Ascending aorta (tissue), 2 donors: ENCODE data around the gene ZNF33B. TPM values are rescaled to one million over a fixed set of nuclear protein-coding genes. Genes with fewer than 3 reads are reported as not detected.

Experiments used
- DNase-seq, 2 donors: peaks; one replicate each; pipeline ENCODE4 v3.0.0-alpha.2; 2019; ENCODE audit warnings: low spot score in 2 of 2
- H3K27ac ChIP-seq, 2 donors: fragments of 200-600 bp; sonication (generic); one replicate each; pipeline ENCODE4 v1.5.1; 2016 to 2017; ENCODE audit warnings: mild to moderate bottlenecking in 1 of 2
- H3K27me3 ChIP-seq: fragments of 200-600 bp; sonication (generic); one replicate; pipeline ENCODE4 v1.5.1; 2017
- H3K36me3 ChIP-seq, 2 donors: fragments of 200-600 bp; sonication (generic); one replicate each; pipeline ENCODE4 v1.5.1; 2016
- H3K4me1 ChIP-seq, 2 donors: fragments of 200-600 bp; sonication (generic); one replicate each; pipeline ENCODE4 v1.5.1; 2016 to 2017; ENCODE audit warnings: mild to moderate bottlenecking in 1 of 2
- H3K4me3 ChIP-seq, 2 donors: fragments of 200-600 bp; sonication (generic); one replicate each; pipeline ENCODE4 v1.5.1; 2016 to 2017; ENCODE audit warnings: mild to moderate bottlenecking in 1 of 2
- H3K9me3 ChIP-seq, 2 donors: fragments of 200-600 bp; sonication (generic); one replicate each; pipeline ENCODE4 v1.5.1; 2016
- intact Hi-C: fragments of 100-400 bp; cut with DNase I; formaldehyde crosslinking; loops from one replicate; pipeline ENCODE4 v1.15.1; 2023
- total RNA-seq: library from RNA; depleted of rRNA; stranded (reverse); fragments of >200 nt; gene quantifications from one replicate; pipeline ENCODE4 v1.1.0, GENCODE V29; 2016
- TF ChIP-seq, protein P1 (sequence below), 3 experiments: fragments of 200-600 bp in 2 of 3; fragments of 450-650 bp in 1 of 3; sonication (generic) in 2 of 3; IDR thresholded peaks; one replicate each; pipeline ENCODE4 v1.5.1; 2016 to 2019; ENCODE audit warnings: antibody characterized with exemption in 3 of 3, mild to moderate bottlenecking in 1 of 3, moderate library complexity in 1 of 3

The ZNF33B gene
- total RNA-seq, 1 donor from 2014 or later, result 8.6 TPM

DNA sequence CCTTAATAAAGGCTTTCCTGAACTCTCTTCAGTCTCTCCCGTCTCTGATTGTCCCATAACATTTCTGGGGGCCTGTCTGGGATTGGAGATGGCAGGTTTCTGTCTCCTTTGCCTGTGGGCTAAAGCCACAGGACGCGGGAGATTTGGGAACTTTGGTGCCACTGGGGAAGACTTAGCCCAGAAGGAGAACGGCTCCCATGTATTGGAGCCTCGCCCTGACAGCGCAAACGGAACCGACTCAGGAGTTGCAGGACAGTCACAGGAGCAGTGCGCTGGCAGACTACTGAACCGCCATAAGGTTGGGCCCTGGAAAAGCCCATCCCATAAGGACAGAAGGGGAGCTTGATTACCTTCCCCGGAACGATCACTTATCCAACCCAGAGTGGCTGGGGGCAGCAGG, 7.1 kb upstream of the ZNF33B start:
- Histone ChIP-seq H3K27me3 (no peaks in the 10 kb centered on the region), H3K9me3 (no peaks in the 10 kb centered on the region), H3K36me3 (no peaks in the 10 kb centered on the region), H3K4me1 (no peaks in the 10 kb centered on the region), H3K4me3 (no peak overlapping the region), H3K27ac (no peak overlapping the region)
- TF ChIP-seq, protein P1, sequence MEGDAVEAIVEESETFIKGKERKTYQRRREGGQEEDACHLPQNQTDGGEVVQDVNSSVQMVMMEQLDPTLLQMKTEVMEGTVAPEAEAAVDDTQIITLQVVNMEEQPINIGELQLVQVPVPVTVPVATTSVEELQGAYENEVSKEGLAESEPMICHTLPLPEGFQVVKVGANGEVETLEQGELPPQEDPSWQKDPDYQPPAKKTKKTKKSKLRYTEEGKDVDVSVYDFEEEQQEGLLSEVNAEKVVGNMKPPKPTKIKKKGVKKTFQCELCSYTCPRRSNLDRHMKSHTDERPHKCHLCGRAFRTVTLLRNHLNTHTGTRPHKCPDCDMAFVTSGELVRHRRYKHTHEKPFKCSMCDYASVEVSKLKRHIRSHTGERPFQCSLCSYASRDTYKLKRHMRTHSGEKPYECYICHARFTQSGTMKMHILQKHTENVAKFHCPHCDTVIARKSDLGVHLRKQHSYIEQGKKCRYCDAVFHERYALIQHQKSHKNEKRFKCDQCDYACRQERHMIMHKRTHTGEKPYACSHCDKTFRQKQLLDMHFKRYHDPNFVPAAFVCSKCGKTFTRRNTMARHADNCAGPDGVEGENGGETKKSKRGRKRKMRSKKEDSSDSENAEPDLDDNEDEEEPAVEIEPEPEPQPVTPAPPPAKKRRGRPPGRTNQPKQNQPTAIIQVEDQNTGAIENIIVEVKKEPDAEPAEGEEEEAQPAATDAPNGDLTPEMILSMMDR (IDR thresholded peaks at IDR 0.05), result no peak
- intact Hi-C loops, result no loop called here
- DNase-seq, result no peak

DNA sequence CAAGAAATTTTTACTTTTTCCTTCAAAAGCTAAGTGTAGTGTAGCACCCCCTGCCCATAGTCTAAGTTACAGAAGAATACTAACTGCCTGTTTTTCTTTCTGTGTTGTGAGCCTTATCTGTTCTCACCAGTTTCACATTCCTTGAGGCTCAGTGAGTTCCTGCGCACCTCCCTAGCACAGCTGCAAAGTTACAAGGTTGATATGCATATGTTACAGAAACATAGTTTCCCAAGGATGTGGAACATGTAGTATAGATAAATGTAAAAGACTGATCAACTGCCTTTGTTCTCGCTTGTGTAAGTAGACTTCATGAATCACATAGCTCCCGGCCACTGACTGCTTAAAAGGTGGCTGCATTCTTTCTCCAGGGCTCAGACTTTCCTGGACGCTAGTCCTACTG, 6.7 kb upstream of the ZNF33B start:
- H3K27me3 ChIP-seq, result no peaks in the 10 kb centered on the region
- no peaks in the 10 kb centered on the region for H3K9me3 ChIP-seq
- no peaks in the 10 kb centered on the region for H3K4me1 ChIP-seq
- H3K27ac ChIP-seq, result no peak overlapping the region
- no peak overlapping the region for H3K4me3 ChIP-seq
- intact Hi-C loops, result no loop called here
- DNase-seq, result no peak
- TF ChIP-seq, protein P1 (IDR thresholded peaks at IDR 0.05), result no peak
- H3K36me3 ChIP-seq, result no peaks in the 10 kb centered on the region

DNA sequence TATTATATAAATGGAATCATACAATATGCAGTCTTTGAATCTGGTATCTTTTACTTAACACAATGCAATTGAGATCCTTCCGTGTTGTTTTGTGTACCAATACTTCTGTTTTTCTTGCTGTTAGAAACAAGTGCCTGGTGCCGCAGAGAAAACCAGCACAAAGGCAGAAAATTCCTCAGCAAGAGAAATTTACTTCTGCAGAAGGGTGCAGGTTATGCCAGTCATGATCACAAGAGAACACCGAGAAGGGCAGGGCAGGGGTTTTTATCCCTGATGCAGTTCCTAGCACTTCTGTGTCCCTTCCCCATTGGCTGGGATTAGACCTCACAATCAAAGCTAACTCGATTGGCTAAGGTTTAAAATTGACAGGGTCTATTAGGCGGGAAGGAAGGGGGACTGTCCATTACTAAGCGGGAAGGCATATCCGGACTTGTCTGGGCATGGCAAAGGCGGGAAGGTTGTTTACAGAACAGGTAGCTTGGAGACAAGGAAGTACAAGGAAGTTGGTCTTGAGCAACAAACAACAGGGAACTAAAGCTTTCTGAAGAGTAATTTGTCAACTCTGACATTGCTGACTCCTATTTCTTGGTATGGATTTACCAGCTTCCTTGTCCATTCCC, 2.4 kb upstream of the ZNF33B start:
- intact Hi-C loops, result no loop called here
- no peaks in the 10 kb centered on the region for H3K9me3 ChIP-seq
- H3K4me3 ChIP-seq, result no peak overlapping the region
- H3K27me3 ChIP-seq, result no peaks in the 10 kb centered on the region
- TF ChIP-seq, protein P1 (IDR thresholded peaks at IDR 0.05), result no peak
- H3K36me3 ChIP-seq, result no peaks in the 10 kb centered on the region
- H3K27ac ChIP-seq, result no peak overlapping the region
- no peak for DNase-seq
- H3K4me1 ChIP-seq, result no peaks in the 10 kb centered on the region

DNA sequence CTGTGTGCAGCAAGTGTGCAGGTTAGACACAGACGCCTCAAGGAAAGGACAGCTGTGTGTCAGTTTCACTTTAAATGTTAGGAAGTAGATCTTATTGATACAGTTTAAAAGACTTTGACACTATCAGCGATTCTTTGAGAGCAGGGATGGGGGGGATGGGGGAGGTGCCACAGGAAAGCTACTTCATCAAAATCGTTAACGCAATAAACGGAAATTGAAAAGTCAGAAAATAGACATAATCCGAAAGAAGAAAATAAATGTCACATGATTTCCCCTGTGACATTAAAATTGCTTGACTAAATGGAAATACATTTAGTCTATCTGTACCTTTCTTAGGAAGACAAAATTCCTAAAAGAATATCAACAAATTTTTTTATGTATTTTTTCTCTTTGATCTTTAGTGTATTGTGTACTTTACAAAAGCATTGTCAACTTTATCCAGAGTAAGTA, 476 bp upstream of the ZNF33B start:
- H3K36me3 ChIP-seq, result no peaks in the 10 kb centered on the region
- no peaks in the 10 kb centered on the region for H3K27me3 ChIP-seq
- H3K9me3 ChIP-seq, result no peaks in the 10 kb centered on the region
- TF ChIP-seq, protein P1 (IDR thresholded peaks at IDR 0.05), result no peak
- no peaks in the 10 kb centered on the region for H3K4me1 ChIP-seq
- H3K27ac ChIP-seq, result peak overlapping the region; percentile 90 to 91
- no peak for DNase-seq
- intact Hi-C loops, result loop anchor here (5.0 to 10.0 kb wide), 3 partner anchors 87 to 143 kb away; partner anchors contain the start of gene BMS1
- H3K4me3 ChIP-seq, result peak overlapping the region; percentile 82 to 86

DNA sequence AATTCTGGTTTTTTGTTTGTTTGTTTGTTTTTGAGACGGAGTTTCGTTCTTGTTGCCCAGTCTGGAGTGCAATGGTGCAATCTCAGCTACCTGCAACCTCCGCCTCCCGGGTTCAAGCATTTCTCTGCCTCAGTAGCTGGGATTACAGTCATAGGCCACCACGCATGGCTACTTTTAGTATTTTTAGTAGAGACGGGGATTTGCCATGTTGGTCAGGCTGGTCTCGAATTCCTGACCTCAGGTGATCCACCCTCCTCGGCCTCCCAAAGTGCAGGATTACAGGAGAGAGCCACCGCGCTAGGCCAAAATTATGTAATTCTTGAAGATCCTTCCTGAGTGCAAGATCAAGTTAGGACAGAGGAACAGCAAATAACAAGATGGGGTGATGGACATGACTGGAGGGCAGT, 719 bp downstream of the ZNF33B start:
- DNase-seq, result no peak
- Histone ChIP-seq H3K36me3 (no peaks in the 10 kb centered on the region), H3K27me3 (no peaks in the 10 kb centered on the region), H3K4me3 (peak overlapping the region; percentile 82 to 86), H3K27ac (peak overlapping the region; percentile 90 to 91), H3K4me1 (no peaks in the 10 kb centered on the region), H3K9me3 (no peaks in the 10 kb centered on the region)
- intact Hi-C loops, result loop anchor here (5.0 to 10.0 kb wide), 3 partner anchors 85 to 145 kb away; partner anchors contain the start of gene BMS1
- TF ChIP-seq, protein P1 (IDR thresholded peaks at IDR 0.05), result no peak
